ENCODE data around the gene CDK5R2.
"Not testable (repeated sequence)": the region's sequence is repeated elsewhere in the genome, so short reads cannot be mapped to it uniquely, and the experiment has no call there.

CDK5R2 gene

DNA sequence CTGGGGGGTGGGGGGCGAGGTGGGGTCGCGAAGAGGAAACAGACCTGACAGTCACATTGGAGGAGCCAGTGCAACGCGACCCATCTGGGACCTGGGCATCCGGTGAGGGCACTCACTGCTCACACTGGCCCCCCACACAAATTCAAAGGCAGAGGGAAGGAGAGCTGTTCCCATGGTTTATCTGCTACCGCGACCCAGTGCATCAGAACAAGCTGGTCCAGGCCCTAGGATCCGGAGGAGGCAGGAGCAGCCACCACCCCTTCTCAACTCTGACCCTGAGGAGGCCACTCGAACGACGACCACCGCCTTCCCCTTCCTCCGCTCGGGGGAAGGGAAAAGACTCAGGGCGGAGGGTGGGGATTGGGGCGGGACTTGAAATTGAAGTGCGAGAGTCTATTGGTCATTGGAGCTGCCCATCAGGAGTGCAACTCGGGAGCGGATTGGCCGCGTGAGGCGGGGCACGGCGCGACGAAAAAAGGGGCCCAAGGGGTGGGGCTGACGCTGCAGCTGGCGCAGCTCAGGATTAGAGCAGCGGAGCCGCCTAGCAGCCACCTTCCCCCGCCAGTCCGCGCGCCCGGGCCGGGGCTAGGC, at the start of gene CDK5R2:
CDK5R2 (plus strand) TSS at position 526 of the 591 bp plus-strand sequence. CDS start 155 bp downstream, outside the sequence.
- DNase-seq (ENCODE audit: low read depth): peak; percentile 47

- DNase-seq (ENCODE audit: low read depth): no peak
These were observed 48.7 kb upstream of the CDK5R2 start for GRCh38 chr2:218910741-218911140.

DNA sequence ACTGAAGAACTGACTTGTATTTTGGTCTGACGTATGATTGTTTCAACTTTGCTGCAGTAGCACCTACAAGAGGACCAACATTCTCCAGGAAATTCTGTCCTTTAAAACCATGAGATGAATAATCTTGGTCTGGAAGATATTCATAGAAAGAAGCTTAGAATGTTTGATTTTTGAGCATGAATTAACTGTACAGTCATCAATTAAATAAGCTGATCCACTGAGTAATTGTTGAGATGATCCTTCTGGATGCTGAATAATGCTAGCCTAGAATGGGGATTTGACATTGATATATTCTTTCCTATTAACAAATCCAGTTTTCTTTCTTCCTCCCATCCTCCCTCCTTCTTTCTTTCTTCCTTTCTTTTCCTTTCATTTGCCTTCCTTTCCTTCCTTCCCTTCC, 39.0 kb upstream of the CDK5R2 start:
- no peak for DNase-seq (ENCODE audit: low read depth)

- no peak for DNase-seq (ENCODE audit: low read depth)
These were observed 34.7 kb upstream of the CDK5R2 start for GRCh38 chr2:218924757-218925156.

DNA sequence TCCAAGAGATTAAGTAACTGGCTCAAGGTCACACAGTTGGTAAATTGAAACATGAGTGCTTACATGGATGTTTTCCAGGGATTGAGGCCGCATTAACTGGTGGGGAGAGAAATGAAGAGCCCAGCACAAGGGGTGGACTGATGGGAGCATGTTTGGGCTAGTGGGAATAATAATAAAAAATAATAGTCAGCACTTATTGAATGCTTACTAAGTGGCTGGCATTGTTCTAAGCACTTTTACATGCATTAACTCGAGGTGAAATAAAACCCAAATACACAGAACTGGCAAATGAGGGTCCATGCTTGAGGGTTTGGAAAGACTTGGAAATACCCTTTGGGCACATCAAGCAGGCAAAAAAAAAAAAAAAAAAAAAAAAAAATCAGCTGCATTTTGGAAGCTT, 34.0 kb upstream of the CDK5R2 start:
- no peak for DNase-seq (ENCODE audit: low read depth)

- no peak for DNase-seq (ENCODE audit: low read depth)
These were observed 32.0 kb upstream of the CDK5R2 start for GRCh38 chr2:218927422-218927821.

DNA sequence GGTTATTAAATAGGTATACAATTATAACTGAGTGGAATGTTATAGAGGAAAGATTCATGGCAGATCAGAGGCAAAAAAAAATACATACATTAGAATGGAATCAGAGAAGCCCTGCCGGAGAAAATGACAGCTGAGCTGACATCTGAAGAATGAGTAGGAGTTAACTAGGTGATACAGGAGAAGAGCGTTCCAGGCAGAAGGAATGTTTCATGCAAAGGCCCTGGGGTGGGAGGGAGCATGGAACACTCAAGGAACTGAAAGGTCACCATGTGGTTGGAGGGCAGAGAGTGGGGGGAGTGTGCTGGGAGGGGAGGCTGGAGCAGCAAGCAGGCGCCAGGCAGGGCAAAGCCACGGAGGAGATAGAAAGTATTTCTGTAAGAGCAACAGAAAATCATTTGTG, 31.6 kb upstream of the CDK5R2 start:
- DNase-seq (ENCODE audit: low read depth): no peak

- DNase-seq (ENCODE audit: low read depth): not testable (repeated sequence)
These were observed 29.0 kb upstream of the CDK5R2 start for GRCh38 chr2:218930488-218930887.

- DNase-seq (ENCODE audit: low read depth): not testable (repeated sequence)
These were observed 27.7 kb upstream of the CDK5R2 start for GRCh38 chr2:218931751-218932150.

DNA sequence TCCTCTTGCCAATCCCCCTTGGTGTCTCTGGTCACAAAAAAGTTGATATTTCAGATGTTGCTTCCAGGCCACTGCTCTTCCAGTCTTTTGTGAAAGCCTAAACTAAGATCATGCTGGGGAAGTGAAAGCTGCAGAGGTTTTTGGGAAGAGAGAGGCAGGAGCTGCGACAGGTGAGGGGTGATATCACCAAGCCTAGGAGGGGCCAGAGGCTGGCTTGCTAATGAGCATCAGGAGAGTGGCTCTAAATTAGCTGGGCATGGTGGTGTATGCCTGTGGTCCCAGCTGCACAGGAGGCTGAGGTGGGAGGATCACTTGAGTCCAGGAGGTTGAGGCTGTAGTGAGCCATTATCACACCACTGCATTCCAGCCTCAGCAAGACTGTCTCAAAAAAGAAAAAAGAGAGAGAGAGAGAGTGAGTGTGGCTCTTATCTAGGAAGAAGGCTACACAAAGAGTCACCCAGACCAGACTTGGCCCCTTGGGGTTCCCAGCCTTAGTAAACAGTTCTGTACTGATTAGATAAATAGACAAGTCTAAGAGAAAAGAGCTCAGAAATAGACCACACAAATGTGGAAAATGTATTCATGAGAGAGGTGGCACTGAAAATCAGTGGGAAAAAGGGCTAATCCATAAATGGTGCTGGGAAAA, 14.6 kb upstream of the CDK5R2 start:
- DNase-seq (ENCODE audit: low read depth): no peak

- DNase-seq (ENCODE audit: low read depth): no peak
These were observed 12.8 kb upstream of the CDK5R2 start for GRCh38 chr2:218946621-218947020.

DNA sequence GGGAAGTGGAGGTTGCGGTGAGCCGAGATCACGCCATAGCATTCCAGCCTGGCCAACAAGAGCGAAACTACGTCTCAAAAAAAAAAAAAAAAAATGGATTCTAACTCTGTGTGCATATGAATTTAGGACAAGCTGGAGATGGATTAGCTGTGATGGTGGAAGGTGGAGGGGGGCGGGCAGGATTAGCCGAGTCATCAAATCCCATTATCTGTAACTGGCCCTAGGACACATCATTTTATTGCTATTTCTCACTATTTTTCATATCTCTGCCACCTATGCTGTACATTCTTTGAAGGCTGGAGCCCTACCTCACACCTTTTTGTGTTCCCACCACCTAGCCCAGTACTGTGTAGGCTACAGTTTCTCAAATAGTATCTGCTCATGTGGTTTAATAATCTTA, 7.3 kb upstream of the CDK5R2 start:
- no peak for DNase-seq (ENCODE audit: low read depth)

DNA sequence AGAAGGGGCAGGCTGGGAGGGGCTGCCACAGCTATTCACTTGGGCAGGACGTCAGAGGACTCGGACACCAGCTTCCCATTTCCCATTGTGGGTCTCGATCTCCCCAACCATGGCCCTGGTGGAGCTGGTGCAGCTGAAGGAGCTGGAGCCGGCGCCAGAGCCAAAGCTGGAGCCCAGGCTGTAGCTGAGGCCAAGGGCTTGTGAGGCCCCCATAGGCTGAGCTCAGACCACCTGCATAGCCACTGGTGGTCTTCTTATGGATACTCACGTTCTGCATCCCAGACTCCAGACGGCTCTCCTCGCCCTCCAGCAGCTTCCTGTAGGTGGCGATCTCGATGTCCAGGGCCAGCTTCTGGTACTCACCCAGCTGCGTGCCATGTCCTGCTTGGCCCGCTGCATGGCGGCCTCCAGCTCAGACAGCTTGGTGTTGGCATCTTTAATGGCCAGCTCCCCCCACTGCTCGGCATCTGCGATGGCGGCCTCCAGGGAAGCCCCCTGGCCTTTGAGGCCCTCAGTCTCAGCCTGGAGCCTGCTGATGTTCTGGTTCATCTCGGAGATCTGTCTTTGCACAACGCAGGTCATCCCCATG, 6.0 kb upstream of the CDK5R2 start:
- DNase-seq (ENCODE audit: low read depth): no peak

GRCh38 chr2:218954541-218955300, 4.7 kb upstream of the CDK5R2 start:
- DNase-seq (ENCODE audit: low read depth): no peak

DNA sequence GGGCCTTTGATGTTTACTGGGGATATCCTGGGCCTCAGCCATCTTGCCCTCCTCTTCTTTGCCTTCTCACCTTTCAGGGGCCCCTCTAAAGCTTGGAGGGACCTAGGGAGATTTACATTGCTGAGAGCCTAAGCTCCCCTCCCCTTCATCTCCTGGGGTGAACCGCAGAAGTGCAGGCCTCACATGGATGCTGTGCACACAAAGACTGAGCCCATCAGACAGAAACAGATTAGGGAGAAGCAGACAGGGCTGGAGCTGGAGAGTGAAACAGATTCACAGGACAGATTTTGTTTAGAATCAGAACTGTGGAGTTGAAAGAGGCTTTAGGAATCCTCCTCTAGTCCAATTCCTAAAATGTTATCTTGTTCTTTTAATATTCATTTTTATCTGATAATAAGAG, 3.4 kb upstream of the CDK5R2 start:
- no peak for DNase-seq (ENCODE audit: low read depth)

DNA sequence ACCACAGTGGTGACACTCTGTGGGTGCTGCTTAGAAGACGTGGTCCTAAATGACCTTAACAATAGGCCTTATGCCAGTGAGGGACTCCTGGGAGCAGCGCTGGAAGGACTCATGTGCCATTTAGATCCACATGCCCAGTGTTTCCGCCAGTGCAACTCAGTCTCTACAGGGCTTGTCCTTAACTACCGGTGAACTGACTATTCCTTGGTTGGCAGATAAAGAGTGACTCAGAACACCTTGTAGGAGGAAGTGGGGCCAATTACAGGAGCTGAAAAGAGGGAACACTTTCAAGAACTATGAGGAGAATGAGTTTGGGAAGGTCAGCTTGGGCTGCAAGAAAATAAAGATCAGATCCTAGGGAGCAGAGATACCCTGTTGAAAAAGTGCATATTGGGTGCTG, 1.8 kb upstream of the CDK5R2 start:
- no peak for DNase-seq (ENCODE audit: low read depth)

DNA sequence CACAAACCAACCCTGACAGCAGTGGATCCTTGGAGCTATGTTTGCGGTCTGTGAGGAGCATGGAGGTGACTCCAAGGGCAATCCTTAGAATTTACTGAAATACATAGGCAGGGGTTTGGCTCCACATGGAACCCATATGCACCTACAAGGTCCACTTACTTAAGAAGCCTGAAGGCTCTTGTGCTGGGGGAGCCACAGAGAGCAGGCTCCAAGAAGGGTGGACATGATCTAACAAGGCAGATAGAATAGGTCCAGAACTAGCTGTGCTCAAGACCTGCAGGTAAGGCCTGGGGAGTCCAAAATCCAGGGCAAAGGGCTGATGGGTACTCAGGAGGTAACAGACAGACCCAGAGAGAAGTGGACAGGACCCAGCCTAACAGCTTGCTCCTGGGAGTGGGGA, 1.2 kb upstream of the CDK5R2 start:
- DNase-seq (ENCODE audit: low read depth): no peak

DNA sequence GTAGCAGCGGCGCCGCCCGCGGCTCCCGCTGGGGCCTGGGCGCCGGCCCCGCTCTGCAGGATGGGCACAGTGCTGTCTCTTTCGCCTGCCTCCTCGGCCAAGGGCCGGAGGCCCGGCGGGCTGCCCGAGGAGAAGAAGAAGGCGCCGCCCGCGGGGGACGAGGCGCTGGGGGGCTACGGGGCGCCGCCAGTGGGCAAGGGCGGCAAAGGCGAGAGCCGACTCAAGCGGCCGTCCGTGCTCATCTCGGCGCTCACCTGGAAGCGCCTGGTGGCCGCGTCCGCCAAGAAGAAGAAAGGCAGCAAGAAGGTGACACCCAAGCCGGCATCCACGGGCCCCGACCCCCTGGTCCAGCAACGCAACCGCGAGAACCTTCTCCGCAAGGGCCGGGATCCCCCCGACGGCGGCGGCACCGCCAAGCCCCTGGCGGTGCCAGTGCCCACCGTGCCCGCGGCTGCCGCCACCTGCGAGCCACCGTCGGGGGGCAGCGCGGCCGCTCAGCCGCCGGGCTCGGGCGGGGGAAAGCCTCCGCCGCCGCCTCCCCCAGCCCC, 369 bp downstream of the CDK5R2 start:
- no peak for DNase-seq (ENCODE audit: low read depth)

DNA sequence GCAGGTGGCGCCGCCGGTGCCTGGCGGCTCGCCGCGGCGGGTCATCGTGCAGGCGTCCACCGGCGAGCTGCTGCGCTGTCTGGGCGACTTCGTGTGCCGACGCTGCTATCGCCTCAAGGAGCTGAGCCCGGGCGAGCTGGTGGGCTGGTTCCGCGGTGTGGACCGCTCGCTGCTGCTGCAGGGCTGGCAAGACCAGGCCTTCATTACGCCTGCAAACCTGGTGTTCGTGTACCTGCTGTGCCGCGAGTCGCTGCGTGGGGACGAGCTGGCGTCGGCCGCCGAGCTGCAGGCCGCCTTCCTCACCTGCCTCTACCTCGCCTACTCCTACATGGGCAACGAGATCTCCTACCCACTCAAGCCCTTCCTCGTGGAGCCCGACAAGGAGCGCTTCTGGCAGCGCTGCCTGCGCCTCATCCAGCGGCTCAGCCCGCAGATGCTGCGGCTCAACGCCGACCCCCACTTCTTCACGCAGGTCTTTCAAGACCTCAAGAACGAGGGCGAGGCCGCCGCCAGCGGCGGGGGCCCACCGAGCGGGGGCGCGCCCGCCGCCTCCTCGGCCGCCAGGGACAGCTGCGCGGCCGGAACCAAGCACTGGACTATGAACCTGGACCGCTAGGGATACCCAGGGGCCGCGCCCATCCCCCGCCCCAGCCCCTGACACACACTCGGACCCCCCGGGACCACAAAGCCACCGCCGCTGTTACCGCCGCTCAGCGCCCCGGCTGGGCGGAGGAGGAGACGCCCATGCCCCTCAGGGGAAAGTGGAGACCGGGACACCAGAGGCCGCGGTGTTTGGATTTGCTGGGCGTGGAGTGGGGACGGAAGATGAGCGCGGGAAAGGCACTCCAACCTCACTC, 1.1 kb downstream of the CDK5R2 start:
- DNase-seq (ENCODE audit: low read depth): no peak

DNA sequence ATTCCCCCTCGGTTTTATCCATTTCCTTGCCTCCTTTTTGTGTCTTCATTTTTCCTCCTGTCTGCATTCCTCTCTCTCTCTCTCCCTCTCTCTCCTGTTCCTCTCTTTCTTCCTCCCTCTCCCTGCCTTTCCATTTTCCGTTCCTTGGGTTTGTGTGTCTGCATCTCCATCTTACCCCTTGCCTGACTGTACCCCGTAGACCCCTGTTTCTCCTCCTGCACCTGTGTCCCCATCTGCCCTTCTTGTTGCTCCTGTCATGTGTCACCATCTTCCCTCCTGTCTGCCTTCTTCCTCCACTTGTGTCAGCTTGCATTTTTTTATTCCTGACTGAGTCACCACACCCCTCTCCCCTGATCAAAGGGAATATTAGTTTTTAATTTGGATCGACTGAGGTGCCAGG, 1.8 kb downstream of the CDK5R2 start:
- DNase-seq (ENCODE audit: low read depth): no peak

GRCh38 chr2:218961651-218962570, 2.4 kb downstream of the CDK5R2 start:
- no peak for DNase-seq (ENCODE audit: low read depth)
